H1 (cell line): ENCODE results near the gene PLB1. TPM values are rescaled to one million over a fixed set of nuclear protein-coding genes. Genes with fewer than 3 reads are reported as not detected.

Experiments used
- CTCF ChIA-PET: fragments of 300-600 bp; sonication (Branson Sonifier 250); formaldehyde crosslinking; loops from one replicate; lab custom pipeline; 2021; ENCODE audit not compliant: partially characterized antibody; lab: Charles Lee
- POLR2A ChIA-PET: fragments of 300-600 bp; sonication (Branson Sonifier 250); formaldehyde crosslinking; loops from one replicate; lab custom pipeline; 2021; ENCODE audit warnings: inconsistent platforms; ENCODE audit not compliant: partially characterized antibody; lab: Charles Lee
- DNase-seq, 2 experiments: peaks; one replicate each; pipeline versions ENCODE4 v3.0.0 to v3.0.0-alpha.2; 2010 to 2022; ENCODE audit warnings: low spot score in 2 of 2, low read depth in 1 of 2, mixed read lengths in 1 of 2
- FAIRE-seq: peaks from 2 replicates; lab custom pipeline; 2011; peaks lifted over from hg19 to GRCh38; lab: Jason Lieb, UNC
- H2AFZ ChIP-seq: 2 replicates; pipeline ENCODE4 v1.8.1; 2012; ENCODE audit warnings: low read length, inconsistent platforms
- H2AK5ac ChIP-seq: 2 replicates; pipeline ENCODE4 v1.6.1; 2013; ENCODE audit warnings: low read depth, low read length
- H2BK120ac ChIP-seq: replicated peaks from 2 replicates; pipeline ENCODE3; 2013; ENCODE audit warnings: low read depth, low read length, inconsistent platforms
- H2BK12ac ChIP-seq: 2 replicates; pipeline ENCODE4 v1.6.1; 2013; ENCODE audit warnings: low read depth, low read length
- H2BK15ac ChIP-seq: 2 replicates; pipeline ENCODE4 v1.6.1; 2013; ENCODE audit warnings: low read length
- H2BK20ac ChIP-seq: 2 replicates; pipeline ENCODE4 v1.6.1; 2013; ENCODE audit warnings: low read length
- H2BK5ac ChIP-seq: 2 replicates; pipeline ENCODE4 v1.6.1; 2013; ENCODE audit warnings: low read depth, low read length
- H3K14ac ChIP-seq: 2 replicates; pipeline ENCODE4 v1.6.1; 2013; ENCODE audit warnings: inconsistent platforms; ENCODE audit not compliant: insufficient read length
- H3K18ac ChIP-seq: 2 replicates; pipeline ENCODE4 v1.6.1; 2013; ENCODE audit warnings: low read length; ENCODE audit errors: extremely low read depth
- H3K23ac ChIP-seq: 2 replicates; pipeline ENCODE4 v1.6.1; 2013; ENCODE audit warnings: inconsistent platforms; ENCODE audit not compliant: insufficient read length
- H3K23me2 ChIP-seq: 2 replicates; pipeline ENCODE4 v1.6.1; 2013; ENCODE audit warnings: low read depth, low read length
- H3K27ac ChIP-seq: 2 replicates; pipeline ENCODE4 v1.6.1; 2011; ENCODE audit warnings: low read depth, low read length, inconsistent platforms
- H3K27me3 ChIP-seq, 4 experiments: replicated peaks in 1 of 4; 1 replicate in 1 of 4; 2 replicates in 3 of 4; pipeline versions ENCODE4 v1.6.1 to v1.8.1; 2011 to 2013; ENCODE audit warnings: low read length in 3 of 4, mild to moderate bottlenecking in 3 of 4, inconsistent platforms in 2 of 4, mixed read lengths in 2 of 4, moderate library complexity in 1 of 4; ENCODE audit not compliant: control insufficient read depth in 3 of 4, insufficient read depth in 3 of 4; ENCODE audit errors: extremely low read depth in 1 of 4
- H3K36me3 ChIP-seq, 4 experiments: 2 replicates each; pipeline versions ENCODE4 v1.6.1 to v1.8.1; 2011 to 2013; ENCODE audit warnings: mild to moderate bottlenecking in 4 of 4, low read length in 3 of 4, moderate library complexity in 2 of 4, control low read depth in 1 of 4, inconsistent platforms in 1 of 4; ENCODE audit not compliant: insufficient read depth in 4 of 4, control insufficient read depth in 2 of 4
- H3K4ac ChIP-seq: replicated peaks from 2 replicates; pipeline ENCODE3; 2013; ENCODE audit warnings: low read length, low read depth, mixed read lengths, inconsistent platforms; ENCODE audit not compliant: insufficient read length
- H3K4me1 ChIP-seq, 4 experiments: replicated peaks in 1 of 4; 1 replicate in 1 of 4; 2 replicates in 3 of 4; pipeline versions ENCODE4 v1.6.1 to v1.8.1; 2011 to 2013; ENCODE audit warnings: low read length in 3 of 4, inconsistent platforms in 2 of 4, mixed read lengths in 1 of 4; ENCODE audit not compliant: insufficient read depth in 4 of 4, control insufficient read depth in 3 of 4
- H3K4me2 ChIP-seq, 2 experiments: 2 replicates each; pipeline versions ENCODE4 v1.6.1 to v1.8.1; 2011 to 2013; ENCODE audit warnings: low read depth in 2 of 2, low read length in 2 of 2, control low read depth in 1 of 2, inconsistent platforms in 1 of 2, mild to moderate bottlenecking in 1 of 2; ENCODE audit not compliant: insufficient read depth in 1 of 2
- H3K4me3 ChIP-seq, 4 experiments: fragments of 200-600, 300-600 bp in 1 of 4; sonication (generic), shearing (Covaris generic), sonication (Bioruptor Twin) in 1 of 4; 2 replicates each; pipeline versions ENCODE4 v1.5.1 to v1.8.1; 2011 to 2016; ENCODE audit warnings: low read length in 4 of 4, low read depth in 3 of 4, control low read depth in 2 of 4, inconsistent platforms in 2 of 4, mild to moderate bottlenecking in 2 of 4, mixed read lengths in 1 of 4, moderate library complexity in 1 of 4; ENCODE audit not compliant: insufficient read depth in 2 of 4; ENCODE audit errors: extremely low read depth in 1 of 4
- H3K56ac ChIP-seq: replicated peaks from 2 replicates; pipeline ENCODE3; 2013; ENCODE audit warnings: low read depth, mild to moderate bottlenecking, mixed read lengths, low read length, inconsistent platforms; ENCODE audit not compliant: insufficient read length
- H3K79me1 ChIP-seq: 2 replicates; pipeline ENCODE4 v1.6.1; 2013; ENCODE audit warnings: low read depth, low read length, control low read depth
- H3K79me2 ChIP-seq, 2 experiments: 2 replicates each; pipeline versions ENCODE4 v1.6.1 to v1.8.1; 2012 to 2013; ENCODE audit warnings: low read length in 2 of 2, mild to moderate bottlenecking in 2 of 2, inconsistent platforms in 1 of 2; ENCODE audit not compliant: insufficient read depth in 2 of 2, control insufficient read depth in 1 of 2
- H3K9ac ChIP-seq, 4 experiments: replicated peaks in 1 of 4; 1 replicate in 1 of 4; 2 replicates in 3 of 4; pipeline versions ENCODE4 v1.6.1 to v1.8.1; 2011 to 2013; ENCODE audit warnings: low read depth in 3 of 4, low read length in 3 of 4, control low read depth in 2 of 4, mild to moderate bottlenecking in 2 of 4, moderate library complexity in 2 of 4, inconsistent platforms in 1 of 4; ENCODE audit errors: extremely low read depth in 1 of 4
- H3K9me3 ChIP-seq, 2 experiments: 2 replicates each; pipeline versions ENCODE4 v1.6.1 to v1.8.1; 2012 to 2013; ENCODE audit warnings: mild to moderate bottlenecking in 2 of 2, moderate library complexity in 2 of 2, control low read depth in 1 of 2, inconsistent platforms in 1 of 2, low read depth in 1 of 2, low read length in 1 of 2, mixed read lengths in 1 of 2; ENCODE audit not compliant: insufficient read depth in 2 of 2
- H4K20me1 ChIP-seq, 2 experiments: replicated peaks in 1 of 2; 2 replicates each; pipeline versions ENCODE3 to v1.8.1; 2011 to 2013; ENCODE audit warnings: inconsistent platforms in 2 of 2, low read length in 2 of 2, mild to moderate bottlenecking in 1 of 2; ENCODE audit not compliant: insufficient read depth in 2 of 2, control insufficient read depth in 1 of 2
- H4K5ac ChIP-seq: 2 replicates; pipeline ENCODE4 v1.6.1; 2013; ENCODE audit warnings: low read length, low read depth, mixed read lengths, inconsistent platforms; ENCODE audit not compliant: insufficient read length
- H4K8ac ChIP-seq: 2 replicates; pipeline ENCODE4 v1.8.0; 2013; ENCODE audit warnings: mild to moderate bottlenecking, moderate library complexity, low read length, inconsistent platforms; ENCODE audit not compliant: insufficient read depth; ENCODE audit errors: extremely low read depth
- H4K91ac ChIP-seq: replicated peaks from 2 replicates; pipeline ENCODE3; 2013; ENCODE audit warnings: low read length, mixed read lengths, inconsistent platforms; ENCODE audit not compliant: insufficient read length
- CTCF ChIP-seq, 3 experiments: IDR thresholded peaks; 1 replicate in 2 of 3; 2 replicates in 1 of 3; pipeline versions ENCODE4 v1.5.1 to v1.6.1; 2011; ENCODE audit warnings: low read length in 3 of 3, mild to moderate bottlenecking in 3 of 3, inconsistent platforms in 2 of 3, low read depth in 1 of 3, moderate library complexity in 1 of 3; ENCODE audit not compliant: insufficient read depth in 1 of 3; ENCODE audit errors: control extremely low read depth in 1 of 3
- GABPA ChIP-seq: IDR thresholded peaks from 2 replicates; pipeline ENCODE4 v1.6.1; 2011; ENCODE audit warnings: mild to moderate bottlenecking, low read length, moderate library complexity, borderline replicate concordance; ENCODE audit not compliant: insufficient read depth
- HDAC6 ChIP-seq: IDR thresholded peaks from one replicate; pipeline ENCODE4 v1.7.1; 2012; ENCODE audit warnings: low read depth, mild to moderate bottlenecking, inconsistent platforms, low read length, moderate library complexity
- MAX ChIP-seq: IDR thresholded peaks from 2 replicates; pipeline ENCODE4 v1.6.1; 2012; ENCODE audit warnings: inconsistent platforms
- SIX5 ChIP-seq: IDR thresholded peaks from 2 replicates; pipeline ENCODE4 v1.6.1; 2011; ENCODE audit warnings: mild to moderate bottlenecking, low read depth, low read length
- SP1 ChIP-seq: IDR thresholded peaks from 2 replicates; pipeline ENCODE4 v1.6.1; 2011; ENCODE audit warnings: low read depth, low read length
- TBP ChIP-seq: IDR thresholded peaks from 2 replicates; pipeline ENCODE4 v1.6.1; 2011; ENCODE audit warnings: low read depth, low read length, improper control_type of control experiment
- TCF12 ChIP-seq: IDR thresholded peaks from 2 replicates; pipeline ENCODE4 v1.6.1; 2011; ENCODE audit warnings: low read depth, mild to moderate bottlenecking, low read length
- USF2 ChIP-seq: IDR thresholded peaks from 2 replicates; pipeline ENCODE4 v1.6.1; 2011; ENCODE audit warnings: low read length, improper control_type of control experiment
- YY1 ChIP-seq: IDR thresholded peaks from 2 replicates; pipeline ENCODE4 v1.6.1; 2011; ENCODE audit warnings: low read depth, mild to moderate bottlenecking, low read length
- WGBS, 2 experiments: shearing (Covaris generic) in 1 of 2; methylation state at CpG; one replicate each; pipeline versions ENCODE4 v1.1.6 to v1.1.7; 2013 to 2015; ENCODE audit warnings: low lambda C conversion rate in 2 of 2, mixed read lengths in 2 of 2, inconsistent platforms in 1 of 2, low coverage in 1 of 2, missing lambda C conversion rate in 1 of 2; ENCODE audit not compliant: insufficient replicate concordance in 2 of 2, insufficient coverage in 1 of 2, insufficient read length in 1 of 2; ENCODE audit errors: extremely low coverage in 1 of 2, missing lambda C conversion rate in 1 of 2; 5-methylcytosine and 5-hydroxymethylcytosine counted together
- polyA plus RNA-seq, 7 experiments: library from polyadenylated mRNA; depleted of rRNA in 3 of 7; stranded (reverse) in 5 of 7; unstranded in 2 of 7; fragments of >200 nt in 5 of 7; fragments of 200-250 nt in 2 of 7; gene quantifications; 1 replicate in 5 of 7; 2 replicates in 1 of 7; 4 replicates in 1 of 7; pipeline versions ENCODE4 v1.2.1 to v1.2.3, GENCODE V29; 2011 to 2013; ENCODE audit warnings: missing spikeins in 2 of 7, mixed read lengths in 2 of 7
- total RNA-seq: library from RNA; stranded (reverse); fragmentation: NEBNext Ultra II Directional; extraction: Animal tissue kit (Norgen Biotek cat#: 25700); gene quantifications from 2 replicates; pipeline ENCODE4 v1.2.1, GENCODE V29; 2021

PLB1 gene
- total and polyA plus RNA-seq, 2 of the 8 experiments (the other 6 are each of a cell fraction or from before 2014, with no cell fraction given), result 0.20 to 0.36 TPM

GRCh38 chr2:28452534-28453081, 43.3 kb upstream of the PLB1 start:
- Histone ChIP-seq H2BK120ac (no peak overlapping the region), H4K20me1 (peaks cover 0 to 2% of the 10 kb centered on the region in 2 experiments), H2BK5ac (no peak overlapping the region), H3K4me1 (no peaks in the 10 kb centered on the region; a peak in 1 of 7 replicates), H3K23me2 (no peaks in the 10 kb centered on the region), H3K14ac (no peak overlapping the region), H3K4me2 (no peak overlapping the region), H3K36me3 (no peaks in the 10 kb centered on the region), H3K9ac (no peak overlapping the region), H2BK15ac (peak overlapping the region; percentile 46; the same call in 1 of the 2 replicates), H2BK12ac (no peak overlapping the region), H2BK20ac (no peak overlapping the region), H3K79me1 (no peaks in the 10 kb centered on the region), H2AK5ac (no peak overlapping the region), H3K27ac (no peak overlapping the region), H4K8ac (no peak overlapping the region), H4K5ac (no peak overlapping the region), H3K9me3 (no peaks in the 10 kb centered on the region), H3K79me2 (no peaks in the 10 kb centered on the region), H3K27me3 (no peaks in the 10 kb centered on the region), H3K4ac (no peak overlapping the region), H4K91ac (no peak overlapping the region), H3K18ac (no peak overlapping the region), H3K56ac (no peak overlapping the region), H2AFZ (no peak overlapping the region), H3K23ac (no peak overlapping the region), H3K4me3 (no peak overlapping the region)
- POLR2A ChIA-PET, result no interaction called here
- WGBS, 2 experiments, result 52% methylated on average over 7 of the region's 7 CpGs; no CpG with 5 or more reads in 1 of the 2 experiments
- FAIRE-seq (no peak), DNase-seq (peak; percentile 38 to 93)
- CTCF ChIA-PET, result interaction anchor here (0.5 to 2.4 kb wide), 25 partner anchors 8 to 738 kb away, joined by 3 to 12 read pairs (median 4); partner anchors contain the start of gene MRPL33
- TF ChIP-seq MAX, result peak; percentile 50; the same call in 1 of the 2 replicates
- no peak for TF ChIP-seq TCF12
- TF ChIP-seq GABPA, result peak; percentile 39; the same call in 1 of the 2 replicates
- TF ChIP-seq SP1, result no peak
- TF ChIP-seq YY1, result 0 out of 2 replicates have a peak, but pooled peaks have one; percentile 9
- TF ChIP-seq HDAC6, result no peak
- TF ChIP-seq CTCF (IDR thresholded peaks at IDR 0.05; ENCODE audit: control extremely low read depth in 1 of 3, insufficient read depth in 1 of 3, low read depth in 1 of 3, low read length in 3 of 3), result peak; percentile 93 to 97 (median 97)
- no peak for TF ChIP-seq TBP
- TF ChIP-seq USF2, result no peak
- no peak for TF ChIP-seq SIX5
